ENCODE measurements around the gene PLPP7. TPM values are rescaled to one million over a fixed set of nuclear protein-coding genes. Genes with fewer than 3 reads are reported as not detected.

PLPP7 gene
- polyA plus RNA-seq, 1 donor (not counting 4 experiments of a cell fraction or from before 2014, with no cell fraction given), result not detected

- Histone ChIP-seq H3K27me3 (ENCODE audit: control insufficient read depth, extremely low read depth, insufficient read depth, low read length) (no peaks in the 10 kb centered on the region), H3K4me2 (ENCODE audit: control insufficient read depth, extremely low read depth, insufficient read depth, low read depth, low read length) (no peak overlapping the region), H3K36me3 (ENCODE audit: control insufficient read depth in 2 of 2, extremely low read depth in 1 of 2, insufficient read depth in 2 of 2, low read length in 2 of 2) (no peaks in the 10 kb centered on the region), H3K9ac (ENCODE audit: control insufficient read depth, extremely low read depth, insufficient read depth, low read length) (no peak overlapping the region), H3K9me1 (ENCODE audit: control insufficient read depth, extremely low read depth, insufficient read depth, low read length) (no peaks in the 10 kb centered on the region), H3K79me2 (ENCODE audit: control insufficient read depth, insufficient read depth, low read length) (no peaks in the 10 kb centered on the region), H2AFZ (ENCODE audit: control insufficient read depth, low read length) (no peak overlapping the region), H3K4me3 (ENCODE audit: control insufficient read depth in 2 of 3, extremely low read depth in 1 of 3, insufficient read depth in 2 of 3, low read depth in 1 of 3, low read length in 3 of 3) (no peak overlapping the region), H3K4me1 (ENCODE audit: control insufficient read depth, extremely low read depth, insufficient read depth, low read length) (no peaks in the 10 kb centered on the region), H3K27ac (ENCODE audit: control insufficient read depth, insufficient read depth, low read length) (no peak overlapping the region), H3K9me3 (ENCODE audit: control insufficient read depth, low read depth, low read length) (no peaks in the 10 kb centered on the region), H4K20me1 (ENCODE audit: control insufficient read depth, extremely low read depth, insufficient read depth, low read length) (no peaks in the 10 kb centered on the region)
- TF ChIP-seq EZH2 (IDR thresholded peaks at IDR 0.05; ENCODE audit: low read length) (no peak), CTCF (optimal IDR thresholded peaks at IDR 0.05 in 1 of 3, IDR thresholded peaks at IDR 0.05 in 1 of 3, conservative IDR thresholded peaks at IDR 0.05 in 1 of 3; ENCODE audit: extremely low read depth in 1 of 3, insufficient read depth in 2 of 3, low read length in 3 of 3) (no peak)
- DNase-seq (ENCODE audit: low read depth, low spot score) (no peak), FAIRE-seq (no peak)
- dilution Hi-C loops (cut with MboI; ENCODE audit: extremely low pct_ligation_motif_present, low sequenced_read_pairs), result no loop called here
Observed at GRCh38 chr9:131246618-131247017, 42.9 kb upstream of the PLPP7 start.

GRCh38 chr9:131252120-131252519, 37.4 kb upstream of the PLPP7 start:
- no peak for DNase-seq (ENCODE audit: low read depth, low spot score)
- Histone ChIP-seq H4K20me1 (ENCODE audit: control insufficient read depth, extremely low read depth, insufficient read depth, low read length) (no peaks in the 10 kb centered on the region), H3K27me3 (ENCODE audit: control insufficient read depth, extremely low read depth, insufficient read depth, low read length) (no peaks in the 10 kb centered on the region), H3K36me3 (ENCODE audit: control insufficient read depth in 2 of 2, extremely low read depth in 1 of 2, insufficient read depth in 2 of 2, low read length in 2 of 2) (no peaks in the 10 kb centered on the region), H3K4me2 (ENCODE audit: control insufficient read depth, extremely low read depth, insufficient read depth, low read depth, low read length) (no peak overlapping the region), H3K79me2 (ENCODE audit: control insufficient read depth, insufficient read depth, low read length) (no peaks in the 10 kb centered on the region), H3K4me3 (ENCODE audit: control insufficient read depth in 2 of 3, extremely low read depth in 1 of 3, insufficient read depth in 2 of 3, low read depth in 1 of 3, low read length in 3 of 3) (no peak overlapping the region), H3K9me1 (ENCODE audit: control insufficient read depth, extremely low read depth, insufficient read depth, low read length) (no peaks in the 10 kb centered on the region), H3K9me3 (ENCODE audit: control insufficient read depth, low read depth, low read length) (no peaks in the 10 kb centered on the region), H3K4me1 (ENCODE audit: control insufficient read depth, extremely low read depth, insufficient read depth, low read length) (peaks cover 11% of the 10 kb centered on the region), H3K27ac (ENCODE audit: control insufficient read depth, insufficient read depth, low read length) (no peak overlapping the region), H3K9ac (ENCODE audit: control insufficient read depth, extremely low read depth, insufficient read depth, low read length) (no peak overlapping the region), H2AFZ (ENCODE audit: control insufficient read depth, low read length) (no peak overlapping the region)
- no peak for TF ChIP-seq CTCF (optimal IDR thresholded peaks at IDR 0.05 in 1 of 3, IDR thresholded peaks at IDR 0.05 in 1 of 3, conservative IDR thresholded peaks at IDR 0.05 in 1 of 3; ENCODE audit: extremely low read depth in 1 of 3, insufficient read depth in 2 of 3, low read length in 3 of 3)
- TF ChIP-seq EZH2 (IDR thresholded peaks at IDR 0.05; ENCODE audit: low read length), result no peak
- FAIRE-seq, result no peak
- dilution Hi-C loops (cut with MboI; ENCODE audit: extremely low pct_ligation_motif_present, low sequenced_read_pairs), result no loop called here

Data from keratinocyte (primary cell).